HL-60 (cell line): Measurements from ENCODE around the gene SPATS2L.

Source experiments
- DNase-seq, 2 experiments: peaks; one replicate each; pipeline ENCODE4 v3.0.0-alpha.2; 2010 to 2020; ENCODE audit warnings: low read depth in 1 of 2, low spot score in 1 of 2
- H3K27ac ChIP-seq: fragments of 250-450 bp; sonication (Bioruptor Pico); replicated peaks from 2 replicates; pipeline ENCODE4 v1.5.1; 2020; ENCODE audit warnings: mild to moderate bottlenecking, moderate library complexity
- H3K27me3 ChIP-seq: fragments of 250-450 bp; sonication (Bioruptor Pico); 2 replicates; pipeline ENCODE4 v1.5.1; 2021; ENCODE audit warnings: mild to moderate bottlenecking, moderate library complexity; ENCODE audit not compliant: insufficient read depth, poor library complexity, severe bottlenecking
- H3K4me3 ChIP-seq: replicated peaks from 2 replicates; pipeline ENCODE4 v1.5.1; 2011; ENCODE audit warnings: mild to moderate bottlenecking, control low read depth, low read length; ENCODE audit not compliant: insufficient read depth
- GABPA ChIP-seq: IDR thresholded peaks from 2 replicates; pipeline ENCODE4 v1.6.1; 2012; ENCODE audit warnings: low read depth
- POLR2AphosphoS5 ChIP-seq: IDR thresholded peaks from 2 replicates; pipeline ENCODE4 v1.6.1; 2012; ENCODE audit warnings: low read depth
- SPI1 ChIP-seq: IDR thresholded peaks from 2 replicates; pipeline ENCODE4 v1.6.1; 2012; ENCODE audit warnings: low read depth, mild to moderate bottlenecking, borderline replicate concordance
- TF ChIP-seq, protein P1 (sequence below): IDR thresholded peaks from 2 replicates; pipeline ENCODE4 v1.6.1; 2012; ENCODE audit warnings: low read depth; ENCODE audit not compliant: insufficient replicate concordance
- TF ChIP-seq, protein P2 (sequence below): IDR thresholded peaks from one replicate; pipeline ENCODE4 v1.5.1; 2011; ENCODE audit warnings: low read length, control low read depth, inconsistent platforms; ENCODE audit not compliant: insufficient read depth

The SPATS2L gene

GRCh38 chr2:200360364-200360763, 53.9 kb downstream of the SPATS2L start:
- TF ChIP-seq GABPA: no peak
- Histone ChIP-seq H3K4me3 (no peak overlapping the region), H3K27me3 (peaks cover 8% of the 10 kb centered on the region), H3K27ac (no peak overlapping the region)
- DNase-seq: no peak

GRCh38 chr2:200362202-200362917, 55.9 kb downstream of the SPATS2L start:
- TF ChIP-seq POLR2AphosphoS5 (no peak), GABPA (no peak), SPI1 (no peak)
- TF ChIP-seq, protein P1, sequence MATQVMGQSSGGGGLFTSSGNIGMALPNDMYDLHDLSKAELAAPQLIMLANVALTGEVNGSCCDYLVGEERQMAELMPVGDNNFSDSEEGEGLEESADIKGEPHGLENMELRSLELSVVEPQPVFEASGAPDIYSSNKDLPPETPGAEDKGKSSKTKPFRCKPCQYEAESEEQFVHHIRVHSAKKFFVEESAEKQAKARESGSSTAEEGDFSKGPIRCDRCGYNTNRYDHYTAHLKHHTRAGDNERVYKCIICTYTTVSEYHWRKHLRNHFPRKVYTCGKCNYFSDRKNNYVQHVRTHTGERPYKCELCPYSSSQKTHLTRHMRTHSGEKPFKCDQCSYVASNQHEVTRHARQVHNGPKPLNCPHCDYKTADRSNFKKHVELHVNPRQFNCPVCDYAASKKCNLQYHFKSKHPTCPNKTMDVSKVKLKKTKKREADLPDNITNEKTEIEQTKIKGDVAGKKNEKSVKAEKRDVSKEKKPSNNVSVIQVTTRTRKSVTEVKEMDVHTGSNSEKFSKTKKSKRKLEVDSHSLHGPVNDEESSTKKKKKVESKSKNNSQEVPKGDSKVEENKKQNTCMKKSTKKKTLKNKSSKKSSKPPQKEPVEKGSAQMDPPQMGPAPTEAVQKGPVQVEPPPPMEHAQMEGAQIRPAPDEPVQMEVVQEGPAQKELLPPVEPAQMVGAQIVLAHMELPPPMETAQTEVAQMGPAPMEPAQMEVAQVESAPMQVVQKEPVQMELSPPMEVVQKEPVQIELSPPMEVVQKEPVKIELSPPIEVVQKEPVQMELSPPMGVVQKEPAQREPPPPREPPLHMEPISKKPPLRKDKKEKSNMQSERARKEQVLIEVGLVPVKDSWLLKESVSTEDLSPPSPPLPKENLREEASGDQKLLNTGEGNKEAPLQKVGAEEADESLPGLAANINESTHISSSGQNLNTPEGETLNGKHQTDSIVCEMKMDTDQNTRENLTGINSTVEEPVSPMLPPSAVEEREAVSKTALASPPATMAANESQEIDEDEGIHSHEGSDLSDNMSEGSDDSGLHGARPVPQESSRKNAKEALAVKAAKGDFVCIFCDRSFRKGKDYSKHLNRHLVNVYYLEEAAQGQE: no peak
- TF ChIP-seq, protein P2, sequence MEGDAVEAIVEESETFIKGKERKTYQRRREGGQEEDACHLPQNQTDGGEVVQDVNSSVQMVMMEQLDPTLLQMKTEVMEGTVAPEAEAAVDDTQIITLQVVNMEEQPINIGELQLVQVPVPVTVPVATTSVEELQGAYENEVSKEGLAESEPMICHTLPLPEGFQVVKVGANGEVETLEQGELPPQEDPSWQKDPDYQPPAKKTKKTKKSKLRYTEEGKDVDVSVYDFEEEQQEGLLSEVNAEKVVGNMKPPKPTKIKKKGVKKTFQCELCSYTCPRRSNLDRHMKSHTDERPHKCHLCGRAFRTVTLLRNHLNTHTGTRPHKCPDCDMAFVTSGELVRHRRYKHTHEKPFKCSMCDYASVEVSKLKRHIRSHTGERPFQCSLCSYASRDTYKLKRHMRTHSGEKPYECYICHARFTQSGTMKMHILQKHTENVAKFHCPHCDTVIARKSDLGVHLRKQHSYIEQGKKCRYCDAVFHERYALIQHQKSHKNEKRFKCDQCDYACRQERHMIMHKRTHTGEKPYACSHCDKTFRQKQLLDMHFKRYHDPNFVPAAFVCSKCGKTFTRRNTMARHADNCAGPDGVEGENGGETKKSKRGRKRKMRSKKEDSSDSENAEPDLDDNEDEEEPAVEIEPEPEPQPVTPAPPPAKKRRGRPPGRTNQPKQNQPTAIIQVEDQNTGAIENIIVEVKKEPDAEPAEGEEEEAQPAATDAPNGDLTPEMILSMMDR: no peak
- DNase-seq: no peak
- Histone ChIP-seq H3K27me3 (peaks cover 10% of the 10 kb centered on the region), H3K4me3 (no peak overlapping the region), H3K27ac (no peak overlapping the region)

DNA sequence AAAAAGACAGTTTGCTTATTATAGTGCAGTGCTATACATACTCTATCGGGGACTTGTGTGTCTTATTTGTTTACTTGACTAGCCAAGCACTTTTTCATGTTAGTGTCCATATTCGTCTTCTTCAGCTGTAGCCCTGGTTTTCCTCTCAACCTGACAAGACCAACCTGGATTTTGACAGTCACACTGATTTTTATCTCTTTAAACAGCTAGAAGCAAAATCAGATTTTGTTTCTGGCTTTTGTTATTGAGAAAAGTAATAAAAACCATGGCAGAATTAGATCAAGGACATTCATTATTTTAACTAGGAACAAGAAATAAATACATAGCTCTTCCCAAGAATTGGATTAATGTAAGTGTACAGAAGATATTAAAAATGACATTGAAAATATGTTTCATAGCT, 56.8 kb downstream of the SPATS2L start:
- Histone ChIP-seq H3K27ac (no peak overlapping the region), H3K4me3 (no peak overlapping the region), H3K27me3 (peaks cover 6% of the 10 kb centered on the region)
- no peak for DNase-seq
- TF ChIP-seq POLR2AphosphoS5: no peak
- TF ChIP-seq, protein P1: no peak
- TF ChIP-seq, protein P2: no peak

DNA sequence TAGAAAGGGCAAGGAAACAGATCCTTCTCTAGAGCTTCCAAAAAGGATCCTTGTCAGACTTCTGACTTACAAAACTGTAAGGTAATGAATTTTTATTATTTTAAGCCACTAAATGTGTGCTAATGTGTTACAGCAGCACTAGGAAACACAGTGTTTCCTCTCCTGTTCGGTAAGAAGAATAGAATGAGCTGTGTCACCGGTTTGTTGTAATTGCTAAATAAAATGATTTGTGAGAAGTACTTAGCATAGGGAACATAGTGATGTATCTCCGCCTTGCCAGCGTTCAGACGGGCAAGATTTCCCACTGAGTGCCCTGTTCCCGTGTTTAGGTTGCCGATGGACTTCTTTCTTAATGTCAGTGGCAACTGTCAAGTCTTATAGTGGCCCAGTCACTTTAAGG, 57.6 kb downstream of the SPATS2L start:
- Histone ChIP-seq H3K27ac (no peak overlapping the region), H3K4me3 (no peak overlapping the region), H3K27me3 (peaks cover 6% of the 10 kb centered on the region)
- DNase-seq: no peak
- TF ChIP-seq POLR2AphosphoS5 (no peak), GABPA (no peak), SPI1 (no peak)
- TF ChIP-seq, protein P2: no peak
- TF ChIP-seq, protein P1: no peak
